ENCODE measurements around the gene FPGS.
"Not testable (repeated sequence)": the region's sequence is repeated elsewhere in the genome, so short reads cannot be mapped to it uniquely, and the experiment has no call there.

Gene FPGS

DNA sequence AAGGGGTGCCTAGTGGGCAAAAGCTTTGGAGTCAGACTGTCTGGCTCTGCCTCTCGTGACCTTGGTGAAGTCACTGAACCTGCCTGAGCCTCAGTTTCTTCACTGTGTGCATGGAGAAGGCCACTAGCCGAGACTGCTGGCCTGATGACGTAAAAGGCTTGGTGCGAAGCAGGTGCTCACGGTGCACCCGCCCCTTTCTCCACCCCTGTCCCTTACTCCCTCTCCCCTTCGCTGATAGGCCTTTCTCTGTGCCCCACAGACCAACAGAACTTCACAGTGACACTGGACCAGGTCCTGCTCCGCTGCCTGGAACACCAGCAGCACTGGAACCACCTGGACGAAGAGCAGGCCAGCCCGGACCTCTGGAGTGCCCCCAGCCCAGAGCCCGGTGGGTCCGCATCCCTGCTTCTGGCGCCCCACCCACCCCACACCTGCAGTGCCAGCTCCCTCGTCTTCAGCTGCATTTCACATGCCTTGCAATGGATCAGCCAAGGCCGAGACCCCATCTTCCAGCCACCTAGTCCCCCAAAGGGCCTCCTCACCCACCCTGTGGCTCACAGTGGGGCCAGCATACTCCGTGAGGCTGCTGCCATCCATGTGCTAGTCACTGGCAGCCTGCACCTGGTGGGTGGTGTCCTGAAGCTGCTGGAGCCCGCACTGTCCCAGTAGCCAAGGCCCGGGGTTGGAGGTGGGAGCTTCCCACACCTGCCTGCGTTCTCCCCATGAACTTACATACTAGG is 10.4 kb downstream of the FPGS start:
- no peak for DNase-seq

DNA sequence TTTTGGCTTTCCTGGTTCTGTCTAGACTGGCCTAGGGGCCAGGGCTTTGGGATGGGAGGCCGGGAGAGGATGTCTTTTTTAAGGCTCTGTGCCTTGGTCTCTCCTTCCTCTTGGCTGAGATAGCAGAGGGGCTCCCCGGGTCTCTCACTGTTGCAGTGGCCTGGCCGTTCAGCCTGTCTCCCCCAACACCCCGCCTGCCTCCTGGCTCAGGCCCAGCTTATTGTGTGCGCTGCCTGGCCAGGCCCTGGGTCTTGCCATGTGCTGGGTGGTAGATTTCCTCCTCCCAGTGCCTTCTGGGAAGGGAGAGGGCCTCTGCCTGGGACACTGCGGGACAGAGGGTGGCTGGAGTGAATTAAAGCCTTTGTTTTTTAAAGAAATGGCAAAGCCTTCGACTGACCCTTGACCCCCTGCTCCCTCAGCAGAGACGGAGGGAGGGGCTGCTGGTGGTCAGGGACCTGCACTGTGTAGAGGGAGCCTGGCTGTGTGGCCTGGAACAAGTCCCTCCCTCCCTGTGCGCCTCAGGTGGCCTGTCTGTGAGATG is 11.1 kb downstream of the FPGS start:
- no peak for DNase-seq

DNA sequence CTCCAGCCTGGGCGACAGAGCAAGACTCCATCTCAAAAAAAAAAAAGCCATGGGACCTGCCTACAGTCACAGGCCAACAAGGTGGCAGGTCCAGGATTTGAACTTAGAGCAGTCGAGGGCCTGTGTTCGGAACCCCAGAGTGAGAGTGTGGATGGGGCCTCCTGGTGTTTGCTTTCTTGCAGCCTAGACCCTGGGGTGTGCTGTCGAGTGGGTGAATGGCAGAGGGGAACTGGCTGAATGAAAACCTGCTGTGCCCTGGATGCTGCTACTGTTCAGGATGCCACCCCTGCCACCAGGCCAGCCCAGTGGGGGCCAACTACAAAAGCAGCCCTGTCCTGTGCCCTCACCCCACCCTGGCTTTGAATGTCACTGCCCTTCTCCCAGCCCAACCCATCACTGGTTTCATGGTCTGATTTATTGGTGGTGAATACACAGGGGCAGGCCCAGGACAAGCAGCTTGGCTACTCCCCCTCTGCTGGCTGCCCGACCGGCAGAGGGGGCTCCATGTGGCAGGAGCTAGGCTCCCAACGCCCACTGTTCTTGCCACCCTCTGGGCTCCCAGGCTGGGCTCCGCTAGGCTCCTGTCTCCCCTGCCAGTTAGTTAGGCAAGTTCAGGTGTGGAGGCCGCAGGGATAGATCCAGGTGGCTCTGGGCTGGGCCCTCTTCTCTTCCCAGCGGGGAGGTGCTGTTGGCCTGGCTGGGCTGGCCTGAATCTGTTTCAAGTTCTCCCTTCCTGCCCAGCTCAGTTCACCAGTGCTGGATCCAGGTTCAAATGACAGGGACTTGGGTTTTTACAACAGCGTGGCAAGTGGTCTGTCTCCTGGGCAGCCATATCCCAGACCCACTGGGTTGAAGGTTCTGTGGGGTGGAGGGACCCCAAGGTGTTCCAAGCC is 12.2 kb downstream of the FPGS start:
- DNase-seq = no peak

GRCh38 chr9:127815512-127816361 is 13.1 kb downstream of the FPGS start:
- no peak for DNase-seq

DNA sequence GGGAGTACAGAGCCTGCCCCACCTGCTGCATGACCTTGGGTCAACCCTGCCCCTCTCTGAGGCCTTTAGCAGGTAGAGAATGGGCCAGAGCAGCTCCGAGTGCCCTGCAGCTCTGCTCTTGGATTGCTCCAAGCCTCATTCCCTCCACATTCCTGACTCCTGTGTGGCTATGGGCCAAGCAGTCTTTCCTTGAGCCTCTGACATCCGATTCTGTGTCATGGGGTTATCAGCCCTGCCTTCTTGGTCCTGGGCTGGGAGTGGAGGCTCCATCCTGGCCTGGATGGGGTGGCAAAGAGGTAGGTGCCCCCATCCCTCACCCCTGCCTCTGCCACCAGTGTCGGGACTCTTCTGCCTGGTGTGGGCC is 13.7 kb downstream of the FPGS start:
- DNase-seq = no peak

GRCh38 chr9:127816728-127817127 is 14.0 kb downstream of the FPGS start:
- no peak for DNase-seq

DNA sequence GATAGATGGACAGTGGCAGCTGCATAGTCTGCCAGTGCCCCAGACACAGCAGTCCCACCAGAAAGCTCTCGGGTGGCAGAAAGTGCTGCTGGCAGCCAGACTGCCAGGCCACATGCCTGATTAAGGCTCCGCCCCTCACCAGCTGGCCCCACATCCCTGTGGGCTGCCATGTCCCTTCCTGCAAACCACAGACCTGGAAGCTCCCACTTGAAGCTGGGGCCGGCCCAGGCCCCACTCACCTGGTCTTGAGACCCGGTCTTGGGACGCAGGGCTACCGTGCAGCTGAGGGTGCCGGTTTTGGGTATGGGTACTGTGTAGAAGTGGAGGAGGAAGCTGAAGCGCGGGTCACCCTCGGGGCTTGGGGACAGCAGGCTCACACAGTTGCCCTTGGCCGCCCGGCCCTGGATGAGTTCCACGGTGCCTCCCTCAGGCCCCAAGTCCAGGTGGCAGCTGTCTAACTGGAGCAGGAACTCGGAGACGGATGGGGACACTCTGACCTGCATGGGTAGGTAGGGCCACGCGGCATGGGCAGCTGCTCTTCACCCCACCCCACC is 15.3 kb downstream of the FPGS start:
- DNase-seq = peak in 1 of 2 experiments; percentile 29

DNA sequence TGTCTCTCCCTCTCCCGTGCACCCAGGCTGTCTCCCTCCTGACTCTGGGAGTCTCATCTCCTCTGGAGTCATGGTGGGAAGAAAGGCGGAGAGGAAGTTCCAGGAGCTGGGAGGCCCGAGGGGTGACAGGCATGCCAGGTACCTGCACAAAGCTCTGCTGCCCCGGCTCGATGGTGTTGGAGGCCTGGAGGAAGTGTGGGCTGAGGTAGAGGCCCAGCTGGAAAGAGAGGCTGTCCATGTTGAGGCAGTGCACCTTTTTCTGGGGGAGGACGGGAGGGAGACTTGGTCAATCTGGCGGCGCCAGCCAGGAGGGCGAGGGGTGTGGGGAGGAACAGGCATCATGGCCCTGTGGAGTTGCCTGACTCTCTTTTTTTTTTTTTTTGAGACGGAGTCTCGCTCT is 15.9 kb downstream of the FPGS start:
- no peak for DNase-seq

DNA sequence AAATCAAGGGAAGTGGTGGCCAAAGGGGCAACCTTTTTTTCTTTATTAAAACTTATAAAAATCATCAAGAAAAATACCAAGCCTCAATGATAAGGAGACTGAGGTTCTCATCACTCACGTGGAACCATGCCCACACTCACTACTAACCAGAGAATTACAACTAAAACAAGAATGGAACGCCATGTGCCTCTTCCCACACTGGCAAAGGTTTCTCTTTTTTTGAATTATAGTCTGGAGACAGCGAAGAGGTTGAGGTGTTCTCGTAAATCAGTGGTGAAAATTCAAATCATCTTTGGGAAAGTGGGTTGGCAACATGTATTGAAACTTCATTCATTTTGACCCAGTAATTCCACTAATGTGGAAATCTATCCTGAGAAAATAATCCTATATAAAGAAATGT is 19.4 kb downstream of the FPGS start:
- DNase-seq = no peak

DNA sequence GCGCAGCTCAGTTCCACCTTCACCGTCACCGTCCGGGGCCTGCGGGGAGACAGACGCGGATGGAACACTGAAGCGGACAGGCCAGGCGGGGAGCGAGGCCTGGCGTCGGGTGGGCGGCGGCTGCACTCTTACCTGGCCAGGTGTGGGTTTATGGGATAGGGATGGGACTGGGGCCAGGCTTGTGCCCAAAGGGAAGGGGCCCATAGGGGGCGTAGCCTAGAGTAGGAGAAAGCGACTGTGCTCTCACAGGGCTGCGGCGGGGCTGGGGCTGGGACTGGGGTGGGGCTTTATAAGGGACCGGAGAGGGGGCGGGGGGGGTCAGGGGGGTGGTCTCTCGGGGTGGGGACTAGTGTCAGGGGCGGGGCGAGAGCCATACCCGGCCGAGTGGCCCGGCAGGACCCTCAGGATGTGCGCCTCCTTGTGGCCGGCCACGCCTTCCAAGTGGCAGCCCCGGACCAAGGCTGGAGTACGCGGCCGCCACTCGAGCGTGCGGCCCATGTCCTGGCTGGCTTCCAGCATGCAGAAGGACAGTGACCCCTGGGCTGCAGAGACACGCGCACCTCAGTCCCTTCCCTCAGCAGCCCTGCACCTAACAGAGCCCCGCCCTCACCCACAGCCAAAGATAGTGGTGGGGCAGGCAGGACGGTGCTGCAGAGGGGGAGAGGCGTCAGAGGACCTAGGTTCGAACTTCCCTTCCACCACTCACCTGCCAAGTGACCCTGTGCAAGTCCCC is 22.8 kb downstream of the FPGS start:
- peak in 1 of 2 experiments; percentile 6 for DNase-seq

- DNase-seq = no peak
Observed at GRCh38 chr9:127826253-127826913, 23.7 kb downstream of the FPGS start.

- DNase-seq = no peak
Observed at GRCh38 chr9:127828262-127829031, 25.8 kb downstream of the FPGS start.

- no peak for DNase-seq
Observed at GRCh38 chr9:127829205-127829906, 26.7 kb downstream of the FPGS start.

DNA sequence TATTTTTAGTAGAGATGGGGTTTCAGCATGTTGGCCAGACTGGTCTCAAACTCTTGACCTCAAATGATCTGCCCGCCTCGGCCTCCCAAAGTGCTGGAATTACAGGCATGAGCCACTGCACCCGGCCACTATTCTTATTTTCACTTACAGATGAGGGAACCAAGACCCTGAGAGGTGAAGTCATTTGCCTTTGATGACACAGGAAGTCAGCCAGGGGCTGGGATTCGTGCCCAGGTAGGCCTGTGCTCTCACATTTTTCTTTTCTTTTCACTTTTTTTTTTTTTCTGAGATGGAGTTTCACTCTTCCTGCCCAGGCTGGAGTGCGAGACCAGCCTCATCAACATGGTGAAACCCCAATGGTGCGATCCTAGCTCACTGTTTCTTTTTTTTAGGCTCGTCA is 29.6 kb downstream of the FPGS start:
- no peak for DNase-seq

DNA sequence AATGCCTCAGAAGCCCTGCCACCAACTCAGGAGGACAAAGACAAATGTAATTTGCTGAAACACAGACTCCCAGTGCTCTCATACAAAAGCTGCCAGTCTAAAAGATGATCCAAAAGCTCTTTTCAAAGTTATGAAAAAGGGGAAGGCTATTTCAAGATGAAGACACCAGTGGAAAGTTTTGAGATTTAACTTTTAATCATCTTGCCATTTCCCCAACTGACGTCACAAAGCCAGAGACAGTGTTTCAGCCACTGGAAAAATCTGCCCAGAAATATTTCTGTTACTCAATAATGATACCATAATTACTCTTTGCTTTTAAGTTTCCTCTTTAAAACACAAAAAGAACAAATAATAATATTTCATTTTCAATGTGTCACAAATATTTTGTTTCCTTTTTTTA is 30.9 kb downstream of the FPGS start:
- DNase-seq = no peak

- DNase-seq = no peak
Observed at GRCh38 chr9:127835991-127836516, 33.4 kb downstream of the FPGS start.

DNA sequence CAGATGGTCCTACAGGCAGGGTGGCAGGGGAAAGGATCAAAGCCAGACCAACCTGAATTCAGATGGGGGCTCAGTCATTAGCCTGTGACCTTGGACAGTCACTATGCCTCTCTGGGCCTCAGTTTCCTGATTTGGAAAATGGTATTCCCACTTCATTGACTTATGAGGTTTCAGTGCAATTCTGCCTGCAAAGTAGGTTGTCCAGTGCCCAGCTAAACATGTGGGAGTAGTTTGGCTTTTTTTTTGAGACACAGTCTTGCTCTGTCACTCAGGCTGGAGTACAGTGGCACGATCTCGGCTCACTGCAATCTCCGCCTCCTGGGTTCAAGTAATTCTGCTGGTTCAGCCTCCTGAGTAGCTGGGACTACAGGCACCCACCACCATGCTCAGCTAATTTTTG is 33.9 kb downstream of the FPGS start:
- DNase-seq = not testable (repeated sequence)

DNA sequence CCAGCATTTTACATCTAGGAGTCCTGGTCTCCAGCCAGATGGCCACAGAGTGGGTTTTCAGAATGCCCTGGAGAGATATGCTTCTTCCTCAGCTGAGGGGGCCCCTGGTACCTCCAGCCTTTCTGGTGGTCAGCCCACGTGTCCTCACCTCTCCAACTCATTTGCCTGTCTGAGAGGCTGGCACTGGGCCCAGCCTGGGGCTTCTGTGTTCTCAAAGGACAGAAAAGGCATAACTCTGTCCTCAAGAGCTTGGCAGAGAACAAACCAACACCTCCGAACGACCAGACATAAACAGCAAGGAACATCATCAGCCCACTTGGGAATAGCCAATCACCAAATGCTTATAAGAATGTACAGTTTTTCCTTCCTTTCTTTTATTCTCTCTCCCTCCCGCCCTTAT is 34.7 kb downstream of the FPGS start:
- no peak for DNase-seq

- DNase-seq = no peak
Observed at GRCh38 chr9:127838375-127839078, 35.8 kb downstream of the FPGS start.

Measured in SHP77 (cell line).